Uterus (tissue), 4 donors: ENCODE results near the gene CEP78. TPM values are rescaled to one million over a fixed set of nuclear protein-coding genes. Genes with fewer than 3 reads are reported as not detected.
"Not testable (repeated sequence)": the region's sequence is repeated elsewhere in the genome, so short reads cannot be mapped to it uniquely, and the experiment has no call there.

Experiments used
- DNase-seq, 2 donors: peaks; one replicate each; pipeline ENCODE4 v3.0.0-alpha.2; 2019 to 2020
- H3K27ac ChIP-seq, 2 donors: fragments of 200-600 bp; sonication (generic); 1 replicate in 1 of 2; 2 replicates in 1 of 2; pipeline ENCODE4 v1.5.1; 2016 to 2018
- H3K27me3 ChIP-seq, 2 donors: fragments of 200-600 bp; sonication (generic); one replicate each; pipeline ENCODE4 v1.5.1; 2018 to 2019; ENCODE audit warnings: control low read depth in 1 of 2
- H3K36me3 ChIP-seq, 2 donors: fragments of 200-600 bp; sonication (generic); one replicate each; pipeline ENCODE4 v1.5.1; 2019; ENCODE audit warnings: control low read depth in 1 of 2
- H3K4me1 ChIP-seq, 2 donors: fragments of 200-600 bp; sonication (generic); one replicate each; pipeline ENCODE4 v1.5.1; 2018 to 2019; ENCODE audit warnings: control low read depth in 1 of 2
- H3K4me3 ChIP-seq, 2 donors: fragments of 200-600 bp; sonication (generic); 1 replicate in 1 of 2; 2 replicates in 1 of 2; pipeline ENCODE4 v1.5.1; 2018 to 2019; ENCODE audit warnings: mild to moderate bottlenecking in 1 of 2
- H3K9me3 ChIP-seq, 2 donors: fragments of 200-600 bp; sonication (generic); one replicate each; pipeline ENCODE4 v1.5.1; 2019; ENCODE audit warnings: control low read depth in 1 of 2
- POLR2A ChIP-seq, 2 donors: fragments of 450-650 bp; IDR thresholded peaks; one replicate each; pipeline ENCODE4 v1.6.1; 2016; ENCODE audit warnings: antibody characterized with exemption in 2 of 2, mild to moderate bottlenecking in 1 of 2, moderate library complexity in 1 of 2
- intact Hi-C: fragments of 100-400 bp; cut with DNase I; formaldehyde crosslinking; loops from one replicate; pipeline ENCODE4 v1.15.1; 2023; ENCODE audit warnings: low total_unique reads
- total RNA-seq, 4 donors: library from RNA; depleted of rRNA in 3 of 4; stranded (reverse); fragments of >200 nt in 3 of 4; gene quantifications; one replicate each; pipeline versions ENCODE4 v1.1.0 to v1.2.4, GENCODE V29; 2014 to 2023
- TF ChIP-seq, protein P1 (sequence below), 4 experiments: fragments of 200-600 bp in 2 of 4; fragments of 450-650 bp in 2 of 4; sonication (generic) in 2 of 4; IDR thresholded peaks; one replicate each; pipeline ENCODE4 v1.5.1; 2016 to 2019; ENCODE audit warnings: antibody characterized with exemption in 4 of 4, mild to moderate bottlenecking in 2 of 4, moderate library complexity in 1 of 4
- donor health status: DM: yes; HTN: yes; CAD: no.

The CEP78 gene
- total RNA-seq, 4 donors from 2014 or later: 8.7 to 59.3 (median 26.7) TPM

DNA sequence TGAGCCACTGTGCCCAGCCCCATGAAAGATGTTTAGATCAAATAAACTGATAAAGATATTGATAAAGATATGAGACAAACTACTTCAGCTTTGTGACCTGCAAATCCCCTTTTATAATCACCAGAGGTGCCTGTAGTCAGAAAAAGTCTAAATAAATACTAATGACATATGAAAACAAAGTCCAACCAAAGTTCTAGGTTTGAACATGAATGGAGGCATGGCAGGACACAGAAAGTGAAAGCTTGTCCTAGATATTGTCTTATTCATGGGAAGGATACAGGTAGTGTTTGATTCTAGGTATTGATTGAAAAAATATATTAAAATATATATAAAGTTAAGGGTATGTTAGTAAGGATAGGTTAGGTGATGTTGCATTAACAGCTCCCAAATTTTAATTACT lies 36.4 kb downstream of the CEP78 start:
- intact Hi-C loops: no loop called here
- TF ChIP-seq, protein P1, sequence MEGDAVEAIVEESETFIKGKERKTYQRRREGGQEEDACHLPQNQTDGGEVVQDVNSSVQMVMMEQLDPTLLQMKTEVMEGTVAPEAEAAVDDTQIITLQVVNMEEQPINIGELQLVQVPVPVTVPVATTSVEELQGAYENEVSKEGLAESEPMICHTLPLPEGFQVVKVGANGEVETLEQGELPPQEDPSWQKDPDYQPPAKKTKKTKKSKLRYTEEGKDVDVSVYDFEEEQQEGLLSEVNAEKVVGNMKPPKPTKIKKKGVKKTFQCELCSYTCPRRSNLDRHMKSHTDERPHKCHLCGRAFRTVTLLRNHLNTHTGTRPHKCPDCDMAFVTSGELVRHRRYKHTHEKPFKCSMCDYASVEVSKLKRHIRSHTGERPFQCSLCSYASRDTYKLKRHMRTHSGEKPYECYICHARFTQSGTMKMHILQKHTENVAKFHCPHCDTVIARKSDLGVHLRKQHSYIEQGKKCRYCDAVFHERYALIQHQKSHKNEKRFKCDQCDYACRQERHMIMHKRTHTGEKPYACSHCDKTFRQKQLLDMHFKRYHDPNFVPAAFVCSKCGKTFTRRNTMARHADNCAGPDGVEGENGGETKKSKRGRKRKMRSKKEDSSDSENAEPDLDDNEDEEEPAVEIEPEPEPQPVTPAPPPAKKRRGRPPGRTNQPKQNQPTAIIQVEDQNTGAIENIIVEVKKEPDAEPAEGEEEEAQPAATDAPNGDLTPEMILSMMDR (IDR thresholded peaks at IDR 0.05): no peak
- TF ChIP-seq POLR2A (IDR thresholded peaks at IDR 0.05): no peak
- H3K27ac ChIP-seq: no peak overlapping the region

DNA sequence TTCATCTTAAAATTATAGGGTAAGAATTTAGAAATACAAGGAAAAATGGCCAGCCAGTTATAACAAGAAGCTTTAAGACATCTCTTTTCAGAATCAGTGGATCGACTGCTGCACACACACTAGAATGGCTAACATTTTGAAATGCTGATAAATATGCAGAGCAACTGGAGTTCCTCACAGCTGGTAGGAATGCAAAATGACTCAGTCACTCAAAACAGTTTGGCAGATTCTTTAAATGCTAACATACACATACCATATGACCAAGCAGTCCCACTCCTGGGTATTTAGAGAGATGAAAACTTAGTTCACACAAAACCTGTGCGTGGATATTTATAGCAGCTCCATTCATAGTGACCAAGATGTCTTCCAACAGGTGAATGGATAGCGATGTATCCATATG lies 37.9 kb downstream of the CEP78 start:
- H3K4me1 ChIP-seq: no peaks in the 10 kb centered on the region
- no peak for DNase-seq
- no peak overlapping the region for H3K4me3 ChIP-seq
- no peak for TF ChIP-seq POLR2A (IDR thresholded peaks at IDR 0.05)
- TF ChIP-seq, protein P1 (IDR thresholded peaks at IDR 0.05): no peak
- intact Hi-C loops: no loop called here
- H3K27ac ChIP-seq: no peak overlapping the region
- no peaks in the 10 kb centered on the region for H3K27me3 ChIP-seq
- no peaks in the 10 kb centered on the region for H3K9me3 ChIP-seq
- H3K36me3 ChIP-seq: peaks cover 0 to 4% of the 10 kb centered on the region in 2 donors

More for the DNA sequence above, 36.4 kb downstream of the CEP78 start:
- peaks cover 0 to 4% of the 10 kb centered on the region in 2 donors for H3K36me3 ChIP-seq
- H3K27me3 ChIP-seq: no peaks in the 10 kb centered on the region
- no peaks in the 10 kb centered on the region for H3K4me1 ChIP-seq
- H3K9me3 ChIP-seq: no peaks in the 10 kb centered on the region
- no peak for DNase-seq
- H3K4me3 ChIP-seq: no peak overlapping the region

DNA sequence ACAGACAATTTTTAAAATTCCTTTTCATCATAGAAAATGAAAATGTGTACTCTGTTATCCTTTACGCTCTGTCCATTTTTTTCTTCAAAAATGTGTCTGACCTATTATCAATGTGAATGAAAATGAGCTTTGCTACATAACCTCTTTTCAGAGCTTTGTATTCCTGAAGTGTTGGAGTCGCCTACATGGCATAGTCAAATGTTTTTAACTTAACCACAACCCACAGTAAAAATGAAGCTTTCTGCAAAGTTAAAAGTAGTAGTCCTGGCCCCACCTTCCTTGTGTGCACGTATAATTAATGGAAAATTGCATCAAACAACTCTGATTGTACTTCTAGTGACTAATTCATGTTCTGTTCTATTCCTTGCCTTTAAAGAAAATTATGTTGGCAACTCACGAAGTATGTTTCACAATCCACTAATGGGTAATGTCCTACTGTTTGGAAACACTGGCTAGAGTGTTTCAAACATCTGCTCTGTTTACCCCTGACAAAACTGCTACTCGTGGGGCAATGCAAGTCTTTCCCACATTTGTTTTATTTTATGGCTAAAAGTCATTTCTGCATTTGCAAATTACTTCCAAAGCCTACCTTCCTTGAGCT lies 42.4 kb downstream of the CEP78 start:
- Histone ChIP-seq H3K27ac (no peak overlapping the region), H3K36me3 (peaks cover 0 to 4% of the 10 kb centered on the region in 2 donors), H3K9me3 (no peaks in the 10 kb centered on the region), H3K4me1 (no peaks in the 10 kb centered on the region), H3K4me3 (no peak overlapping the region), H3K27me3 (no peaks in the 10 kb centered on the region)
- TF ChIP-seq, protein P1 (IDR thresholded peaks at IDR 0.05): no peak
- no peak for TF ChIP-seq POLR2A (IDR thresholded peaks at IDR 0.05)
- intact Hi-C loops: no loop called here
- no peak for DNase-seq

DNA sequence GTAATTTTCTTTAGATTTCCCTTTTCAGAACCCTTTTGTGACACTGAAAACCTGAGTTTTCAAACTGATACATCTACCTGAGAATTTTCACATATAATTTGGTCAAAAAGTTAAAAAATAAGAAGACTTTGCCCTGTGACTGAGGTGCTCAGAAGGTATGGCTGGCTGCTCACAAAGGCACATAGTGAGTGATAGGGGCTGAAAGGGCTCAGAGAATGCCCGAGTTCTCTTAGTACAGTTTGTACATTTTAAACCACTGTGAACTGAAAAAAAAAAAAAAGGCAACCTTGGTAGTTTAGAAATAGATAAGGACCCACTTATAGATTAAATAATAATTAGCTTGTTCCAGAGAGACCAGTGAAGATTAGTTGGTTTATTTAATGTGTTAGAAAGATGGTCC lies 42.9 kb downstream of the CEP78 start:
- H3K36me3 ChIP-seq: peaks cover 0 to 4% of the 10 kb centered on the region in 2 donors
- H3K27me3 ChIP-seq: no peaks in the 10 kb centered on the region
- intact Hi-C loops: no loop called here
- no peak overlapping the region for H3K27ac ChIP-seq
- H3K4me1 ChIP-seq: no peaks in the 10 kb centered on the region
- no peaks in the 10 kb centered on the region for H3K9me3 ChIP-seq
- TF ChIP-seq, protein P1 (IDR thresholded peaks at IDR 0.05): no peak
- TF ChIP-seq POLR2A (IDR thresholded peaks at IDR 0.05): no peak
- no peak overlapping the region for H3K4me3 ChIP-seq
- DNase-seq: no peak

DNA sequence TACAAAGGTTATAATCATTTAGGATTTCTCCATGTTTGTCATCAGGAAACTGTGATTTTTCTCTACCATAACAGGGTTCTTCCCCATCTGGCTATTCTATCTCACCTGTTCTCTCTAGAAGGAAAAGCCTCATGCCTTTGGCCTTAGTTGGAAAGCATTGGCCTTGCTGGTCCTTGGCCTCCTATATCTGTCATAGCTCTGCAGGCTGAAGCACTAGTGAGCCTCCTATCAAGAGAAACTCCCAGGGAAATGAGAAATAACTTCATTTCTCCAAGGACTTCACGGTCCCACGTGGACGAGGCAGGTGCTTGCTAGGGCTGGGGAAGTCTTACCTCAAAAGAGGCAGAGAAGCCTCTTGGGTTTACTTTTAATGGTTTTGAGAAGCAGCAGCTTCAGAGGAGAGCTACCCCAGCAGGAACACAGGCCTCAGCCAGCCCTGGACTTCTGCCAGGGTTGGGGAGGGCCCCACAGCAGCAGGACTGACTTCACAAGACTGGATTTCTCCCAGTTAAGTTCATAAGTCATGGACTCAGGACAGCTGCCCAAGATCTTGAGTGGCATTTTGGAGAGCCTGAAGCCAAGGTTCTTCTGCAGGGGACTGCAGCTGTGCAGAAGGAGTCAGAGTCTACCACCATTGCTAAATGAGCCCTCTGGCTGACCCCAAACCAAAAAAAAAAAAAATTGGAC lies 45.2 kb downstream of the CEP78 start:
- H3K4me1 ChIP-seq: no peaks in the 10 kb centered on the region
- no peaks in the 10 kb centered on the region for H3K27me3 ChIP-seq
- no peaks in the 10 kb centered on the region for H3K9me3 ChIP-seq
- peak; percentile 33 to 82 for DNase-seq
- no peak overlapping the region for H3K27ac ChIP-seq
- intact Hi-C loops: no loop called here
- H3K36me3 ChIP-seq: no peaks in the 10 kb centered on the region
- TF ChIP-seq POLR2A (IDR thresholded peaks at IDR 0.05): no peak
- TF ChIP-seq, protein P1 (IDR thresholded peaks at IDR 0.05): no peak
- no peak overlapping the region for H3K4me3 ChIP-seq

DNA sequence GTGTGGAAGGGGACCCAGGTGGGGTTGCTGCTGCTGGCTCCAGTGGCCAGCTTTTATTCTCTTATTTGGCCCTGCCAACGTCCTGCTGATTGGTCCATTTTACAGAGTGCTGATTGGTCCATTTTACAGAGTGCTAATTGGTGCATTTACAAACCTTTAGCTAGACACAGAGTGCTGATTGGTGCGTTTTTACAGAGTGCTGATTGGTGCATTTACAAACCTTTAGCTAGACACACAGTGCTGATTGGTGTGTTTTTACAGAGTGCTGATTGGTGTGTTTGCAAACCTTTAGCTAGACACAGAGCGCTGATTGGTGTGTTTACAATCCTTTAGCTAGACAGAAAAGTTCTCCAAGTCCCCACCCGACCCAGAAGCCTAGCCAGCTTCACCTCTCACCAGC lies 48.3 kb downstream of the CEP78 start:
- H3K4me3 ChIP-seq, H3K27ac ChIP-seq, H3K9me3 ChIP-seq, DNase-seq, H3K27me3 ChIP-seq, H3K4me1 ChIP-seq, H3K36me3 ChIP-seq, intact Hi-C loops: not testable (repeated sequence)
